Colonic mucosa (tissue), 4 donors: Measurements from ENCODE around the gene EXOC3L4. TPM values are rescaled to one million over a fixed set of nuclear protein-coding genes. Genes with fewer than 3 reads are reported as not detected.
A peak's percentile ranks its signal among the peaks of the same experiment; 100 is the strongest.

Experiments used
- DNase-seq: peaks from one replicate; pipeline ENCODE4 v3.0.0-alpha.2; 2020
- H3K27ac ChIP-seq: fragments of 200-600 bp; one replicate; pipeline ENCODE4 v1.8.0; 2021
- H3K27me3 ChIP-seq: fragments of 200-600 bp; one replicate; pipeline ENCODE4 v1.8.0; 2021
- H3K36me3 ChIP-seq: fragments of 200-600 bp; one replicate; pipeline ENCODE4 v1.8.0; 2021
- H3K4me1 ChIP-seq: fragments of 200-600 bp; one replicate; pipeline ENCODE4 v1.8.0; 2021; ENCODE audit warnings: mild to moderate bottlenecking
- H3K4me3 ChIP-seq: fragments of 200-600 bp; one replicate; pipeline ENCODE4 v1.8.0; 2021
- H3K9ac ChIP-seq, 2 donors: one replicate each; pipeline ENCODE4 v1.7.0; 2013; ENCODE audit warnings: control low read depth in 2 of 2, low read depth in 2 of 2, low read length in 2 of 2
- H3K9me3 ChIP-seq: fragments of 200-600 bp; one replicate; pipeline ENCODE4 v1.8.0; 2021
- intact Hi-C: fragments of 100-400 bp; cut with DNase I; formaldehyde crosslinking; loops from one replicate; pipeline ENCODE4 v1.14.1; 2022
- total RNA-seq, 2 donors: library from RNA; stranded (reverse); fragmentation: NEBNext Ultra II Directional in 1 of 2; extraction: Animal tissue kit (Norgen Biotek cat#: 25700) in 1 of 2; gene quantifications; one replicate each; pipeline ENCODE4 v1.2.1, GENCODE V29; 2021
- TF ChIP-seq, protein P1 (sequence below): fragments of 200-600 bp; IDR thresholded peaks from one replicate; pipeline ENCODE4 v1.8.0; 2022; ENCODE audit warnings: antibody characterized with exemption, mild to moderate bottlenecking
- donor health status: healthy.
- donor health status: DM: no; HTN: no; CAD: no.
- donor health status: DM: no; HTN: no; CAD: no.

Gene EXOC3L4
- total RNA-seq, 2 donors from 2014 or later: 11.3 to 15.6 TPM

DNA sequence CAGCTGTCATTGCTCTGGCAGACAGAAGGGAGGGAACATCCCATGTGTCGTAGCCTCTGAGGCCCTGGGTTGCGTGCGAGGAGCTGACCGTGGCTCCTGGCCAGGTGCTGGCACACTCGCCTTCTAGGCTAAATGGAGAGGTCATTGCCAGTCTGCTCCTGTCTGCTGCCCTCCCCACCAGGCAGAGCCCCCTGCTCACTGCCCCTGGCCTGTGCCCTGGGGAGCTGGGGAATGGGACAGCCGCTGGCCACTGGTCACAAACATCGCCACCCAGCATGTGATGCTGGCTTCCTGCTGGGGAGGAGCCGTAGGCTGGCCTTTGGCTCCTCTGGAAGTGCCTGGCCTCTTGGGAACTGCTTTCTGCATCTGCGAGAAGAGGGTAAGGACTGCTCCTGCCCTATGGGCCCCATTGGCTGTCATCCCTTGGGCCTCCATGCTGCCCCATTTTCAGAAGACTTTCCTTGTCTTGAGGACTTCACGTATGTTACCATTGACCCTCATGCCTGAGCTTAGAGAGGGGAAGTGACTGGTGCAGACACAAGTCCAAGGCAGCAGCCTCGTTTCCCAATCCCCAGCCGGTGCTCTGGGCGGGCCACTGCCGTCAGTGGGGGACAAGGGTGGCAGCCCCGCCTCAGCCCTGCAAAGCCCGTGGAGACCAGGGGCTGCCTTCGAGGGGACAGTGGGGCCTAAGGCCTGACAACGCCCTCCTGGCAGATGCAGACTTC, 26.8 kb downstream of the EXOC3L4 start:
- intact Hi-C loops: no loop called here
- TF ChIP-seq, protein P1, sequence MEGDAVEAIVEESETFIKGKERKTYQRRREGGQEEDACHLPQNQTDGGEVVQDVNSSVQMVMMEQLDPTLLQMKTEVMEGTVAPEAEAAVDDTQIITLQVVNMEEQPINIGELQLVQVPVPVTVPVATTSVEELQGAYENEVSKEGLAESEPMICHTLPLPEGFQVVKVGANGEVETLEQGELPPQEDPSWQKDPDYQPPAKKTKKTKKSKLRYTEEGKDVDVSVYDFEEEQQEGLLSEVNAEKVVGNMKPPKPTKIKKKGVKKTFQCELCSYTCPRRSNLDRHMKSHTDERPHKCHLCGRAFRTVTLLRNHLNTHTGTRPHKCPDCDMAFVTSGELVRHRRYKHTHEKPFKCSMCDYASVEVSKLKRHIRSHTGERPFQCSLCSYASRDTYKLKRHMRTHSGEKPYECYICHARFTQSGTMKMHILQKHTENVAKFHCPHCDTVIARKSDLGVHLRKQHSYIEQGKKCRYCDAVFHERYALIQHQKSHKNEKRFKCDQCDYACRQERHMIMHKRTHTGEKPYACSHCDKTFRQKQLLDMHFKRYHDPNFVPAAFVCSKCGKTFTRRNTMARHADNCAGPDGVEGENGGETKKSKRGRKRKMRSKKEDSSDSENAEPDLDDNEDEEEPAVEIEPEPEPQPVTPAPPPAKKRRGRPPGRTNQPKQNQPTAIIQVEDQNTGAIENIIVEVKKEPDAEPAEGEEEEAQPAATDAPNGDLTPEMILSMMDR: no peak
- Histone ChIP-seq H3K27me3 (peaks cover 26% of the 10 kb centered on the region), H3K36me3 (no peaks in the 10 kb centered on the region), H3K9me3 (no peaks in the 10 kb centered on the region), H3K27ac (peak overlapping the region; percentile 82), H3K4me1 (peaks cover 13% of the 10 kb centered on the region), H3K9ac (peak overlapping the region; percentile 38 to 43), H3K4me3 (no peak overlapping the region)
- peak; percentile 46 for DNase-seq

DNA sequence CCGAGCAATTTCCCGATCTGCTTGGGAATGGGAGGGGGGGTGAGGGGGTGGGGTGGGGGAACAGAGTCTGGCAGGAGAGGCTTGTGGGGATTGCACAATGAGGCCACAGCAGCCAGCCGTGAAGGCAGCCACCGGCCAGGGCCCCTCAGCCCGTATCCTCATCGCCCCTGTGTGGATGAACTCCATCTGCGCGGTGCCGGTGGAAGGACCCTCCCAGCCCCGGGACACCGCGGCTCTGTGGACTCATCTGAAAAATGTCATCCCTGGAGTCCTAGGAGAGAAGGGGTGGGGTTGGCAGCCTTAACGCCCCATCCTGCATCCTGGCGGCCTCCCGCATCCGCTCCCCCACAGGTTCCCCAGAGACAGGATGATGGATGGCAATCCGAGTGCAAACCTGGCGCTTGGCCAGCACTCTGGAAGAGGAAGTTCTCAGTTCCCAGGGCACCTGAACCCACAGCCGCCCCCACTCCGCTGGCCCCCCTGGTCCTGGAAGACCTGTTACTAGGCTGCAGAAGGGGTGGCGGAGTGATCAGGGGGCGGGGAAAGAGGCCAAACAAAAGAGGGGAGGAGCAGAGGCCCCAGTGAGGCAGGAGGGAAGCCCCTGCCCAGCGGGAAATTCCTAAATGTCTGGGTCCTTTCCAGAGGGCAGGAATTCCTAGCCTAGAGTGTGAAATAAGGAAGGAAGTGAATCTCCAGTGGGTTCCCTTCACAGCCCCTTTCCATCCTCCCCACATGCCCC, 27.5 kb downstream of the EXOC3L4 start:
- Histone ChIP-seq H3K9ac (peak overlapping the region; percentile 60 to 66), H3K27ac (peak overlapping the region; percentile 82), H3K27me3 (peaks cover 26% of the 10 kb centered on the region), H3K36me3 (no peaks in the 10 kb centered on the region), H3K4me3 (no peak overlapping the region), H3K9me3 (no peaks in the 10 kb centered on the region), H3K4me1 (peaks cover 13% of the 10 kb centered on the region)
- TF ChIP-seq, protein P1: no peak
- DNase-seq: peak; percentile 79
- intact Hi-C loops: no loop called here

DNA sequence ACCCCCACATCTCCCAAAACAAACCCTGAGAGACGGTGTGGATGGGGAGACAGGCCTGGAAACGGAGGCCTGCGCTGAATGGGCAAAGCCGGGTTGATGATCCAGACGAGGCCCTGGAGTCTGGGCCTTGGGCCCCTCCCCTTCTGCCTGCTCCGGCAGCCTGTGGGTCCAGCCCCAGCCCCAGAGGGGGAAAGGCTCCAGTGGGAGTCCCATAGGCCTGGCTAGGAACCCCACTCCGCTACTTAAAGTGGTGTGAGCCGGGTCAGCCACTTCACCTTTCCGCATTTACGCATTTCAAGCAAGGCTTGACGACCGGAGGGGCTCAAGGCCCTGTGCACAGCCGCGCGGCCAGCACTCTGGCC, 28.0 kb downstream of the EXOC3L4 start:
- DNase-seq: no peak
- Histone ChIP-seq H3K36me3 (no peaks in the 10 kb centered on the region), H3K4me1 (peaks cover 13% of the 10 kb centered on the region), H3K9ac (peak overlapping the region; percentile 60 to 66), H3K9me3 (no peaks in the 10 kb centered on the region), H3K27me3 (peaks cover 26% of the 10 kb centered on the region), H3K4me3 (peak overlapping the region; percentile 39), H3K27ac (peak overlapping the region; percentile 82)
- intact Hi-C loops: no loop called here
- TF ChIP-seq, protein P1: no peak

DNA sequence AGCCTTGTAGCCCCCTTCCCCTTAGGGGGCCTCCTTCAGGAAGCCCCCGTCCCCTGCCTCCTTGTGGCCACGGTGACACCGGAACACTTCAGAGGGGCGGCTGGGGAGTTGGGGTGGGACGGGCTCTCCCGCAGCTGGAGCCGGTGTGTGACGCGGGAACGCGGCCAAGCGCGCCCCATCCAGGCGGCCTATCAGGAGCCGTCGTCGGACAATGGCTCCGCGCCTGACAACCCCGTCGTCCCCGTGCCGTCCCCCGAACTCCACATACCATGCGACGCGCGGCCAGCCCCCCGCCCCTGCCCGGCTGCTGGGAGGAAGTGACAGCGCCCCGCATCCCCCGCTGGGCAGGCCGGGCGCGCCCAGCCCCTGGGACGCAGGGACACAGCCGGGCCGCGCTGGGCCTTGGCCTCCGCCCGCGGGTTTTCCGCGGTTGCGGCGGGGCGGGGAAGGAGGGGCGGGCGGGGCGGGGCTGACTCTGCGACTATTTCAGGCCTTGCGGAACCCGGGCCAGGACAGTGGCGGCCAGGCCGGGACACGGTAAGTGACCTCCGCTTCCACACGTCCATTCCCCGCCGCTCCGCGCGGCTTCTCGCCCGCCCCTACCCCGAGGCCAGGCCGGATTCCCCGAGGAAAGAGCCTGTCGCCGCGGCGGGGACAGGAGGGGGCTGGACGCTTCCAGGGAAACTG, 28.6 kb downstream of the EXOC3L4 start, which contains the start of gene TNFAIP2:
Gene TNFAIP2, plus strand, starts transcription at position 515 of the 687 bp plus-strand sequence. CDS start 2,997 bp downstream, outside the sequence.
- TF ChIP-seq, protein P1: no peak
- DNase-seq: no peak
- H3K4me1 ChIP-seq: peaks cover 13% of the 10 kb centered on the region

More for the DNA sequence above, 28.6 kb downstream of the EXOC3L4 start, which contains the start of gene TNFAIP2:
- Histone ChIP-seq H3K4me3 (peak within 1 kb of the TSS; percentile 39), H3K27me3 (peaks cover 26% of the 10 kb centered on the region), H3K27ac (peak within 1 kb of the TSS; percentile 82), H3K9me3 (no peaks in the 10 kb centered on the region), H3K9ac (peak within 1 kb of the TSS; percentile 68 to 88), H3K36me3 (no peaks in the 10 kb centered on the region)
- intact Hi-C loops: no loop called here
